Epithelial cell of esophagus (primary cell): ENCODE results near the gene RBM14.

Experiments used
- DNase-seq: peaks from one replicate; pipeline ENCODE4 v3.0.0; 2010; ENCODE audit warnings: low read depth
- H3K4me3 ChIP-seq: 2 replicates; pipeline ENCODE4 v1.5.1; 2011; ENCODE audit warnings: mild to moderate bottlenecking, low read length, control low read depth
- TF ChIP-seq, protein P1 (sequence below): IDR thresholded peaks from 2 replicates; pipeline ENCODE4 v1.5.1; 2011; ENCODE audit warnings: low read depth, mild to moderate bottlenecking, low read length, control low read depth, inconsistent platforms; ENCODE audit not compliant: insufficient read depth; ENCODE audit errors: missing control alignments

The RBM14 gene

DNA sequence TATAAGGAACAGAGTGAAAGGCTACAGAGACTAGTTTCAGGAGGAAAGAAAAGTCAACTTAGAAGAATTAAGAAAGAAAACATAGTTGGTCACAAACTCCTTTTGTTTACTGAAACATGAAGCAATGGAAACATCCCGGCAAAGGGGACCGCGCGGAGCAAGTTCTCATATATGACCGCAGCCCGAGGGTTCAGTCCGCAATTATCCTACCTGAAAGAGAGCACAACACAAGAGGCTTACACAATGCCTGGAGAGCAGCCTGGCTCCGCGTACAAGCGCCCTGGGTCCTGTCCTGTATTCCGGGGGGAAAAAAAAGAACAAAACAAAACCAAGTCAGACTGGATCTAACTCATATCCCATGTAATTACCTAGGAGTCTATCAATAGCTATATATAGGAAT is 48.9 kb downstream of the RBM14 start:
- TF ChIP-seq, protein P1, sequence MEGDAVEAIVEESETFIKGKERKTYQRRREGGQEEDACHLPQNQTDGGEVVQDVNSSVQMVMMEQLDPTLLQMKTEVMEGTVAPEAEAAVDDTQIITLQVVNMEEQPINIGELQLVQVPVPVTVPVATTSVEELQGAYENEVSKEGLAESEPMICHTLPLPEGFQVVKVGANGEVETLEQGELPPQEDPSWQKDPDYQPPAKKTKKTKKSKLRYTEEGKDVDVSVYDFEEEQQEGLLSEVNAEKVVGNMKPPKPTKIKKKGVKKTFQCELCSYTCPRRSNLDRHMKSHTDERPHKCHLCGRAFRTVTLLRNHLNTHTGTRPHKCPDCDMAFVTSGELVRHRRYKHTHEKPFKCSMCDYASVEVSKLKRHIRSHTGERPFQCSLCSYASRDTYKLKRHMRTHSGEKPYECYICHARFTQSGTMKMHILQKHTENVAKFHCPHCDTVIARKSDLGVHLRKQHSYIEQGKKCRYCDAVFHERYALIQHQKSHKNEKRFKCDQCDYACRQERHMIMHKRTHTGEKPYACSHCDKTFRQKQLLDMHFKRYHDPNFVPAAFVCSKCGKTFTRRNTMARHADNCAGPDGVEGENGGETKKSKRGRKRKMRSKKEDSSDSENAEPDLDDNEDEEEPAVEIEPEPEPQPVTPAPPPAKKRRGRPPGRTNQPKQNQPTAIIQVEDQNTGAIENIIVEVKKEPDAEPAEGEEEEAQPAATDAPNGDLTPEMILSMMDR, result no peak
- no peak for DNase-seq
- no peak overlapping the region for H3K4me3 ChIP-seq

DNA sequence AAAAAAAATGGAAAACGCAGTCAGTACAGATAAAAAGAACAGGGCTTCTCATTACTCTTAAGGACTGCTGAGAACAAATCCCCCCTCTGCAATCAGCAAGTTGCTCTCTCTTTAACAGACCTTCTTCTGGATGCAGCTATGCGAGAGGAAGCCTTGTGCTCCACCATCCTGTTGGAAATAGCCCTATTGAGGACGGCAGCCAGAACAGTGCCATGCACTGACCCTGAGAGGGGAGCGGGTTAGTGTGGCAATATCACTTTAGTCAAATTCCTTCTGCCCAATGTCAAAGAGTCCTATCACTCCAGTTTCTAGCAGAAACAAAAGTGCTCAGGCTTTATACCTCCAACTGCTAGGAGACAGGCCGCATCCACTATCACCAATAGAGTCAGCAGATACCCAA is 54.4 kb downstream of the RBM14 start:
- DNase-seq, result no peak
- TF ChIP-seq, protein P1, result no peak
- H3K4me3 ChIP-seq, result no peak overlapping the region

DNA sequence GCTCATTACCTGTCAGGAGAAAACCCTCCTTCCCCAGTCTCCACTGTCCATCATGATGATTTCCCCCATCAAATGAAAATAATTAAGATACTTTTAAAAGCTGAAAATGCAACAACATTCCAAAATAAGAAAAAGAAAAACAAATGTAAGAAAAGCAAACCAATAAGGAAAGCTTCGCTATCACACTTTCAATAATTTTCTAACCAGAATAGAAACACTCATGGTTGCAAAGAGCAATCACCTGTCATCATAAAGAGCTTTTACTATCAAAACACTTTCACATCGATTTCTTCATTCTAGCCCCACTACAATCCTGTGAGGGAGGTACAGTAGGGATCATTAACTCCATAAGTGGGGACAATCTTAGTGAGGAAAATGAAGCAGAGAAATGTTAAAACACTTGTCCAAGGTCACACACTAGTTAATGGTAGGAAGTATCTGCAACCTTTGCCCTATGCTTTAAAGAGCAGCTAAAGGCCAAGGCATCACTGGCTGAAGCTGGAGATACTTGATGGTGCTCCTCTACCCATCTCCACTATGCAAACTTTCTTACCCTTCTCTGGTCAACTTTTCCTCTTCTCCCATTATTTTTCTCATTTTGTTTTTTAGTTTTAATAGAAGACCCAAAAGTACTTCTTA is 58.7 kb downstream of the RBM14 start:
- H3K4me3 ChIP-seq, result no peak overlapping the region
- TF ChIP-seq, protein P1, result no peak
- DNase-seq, result no peak

DNA sequence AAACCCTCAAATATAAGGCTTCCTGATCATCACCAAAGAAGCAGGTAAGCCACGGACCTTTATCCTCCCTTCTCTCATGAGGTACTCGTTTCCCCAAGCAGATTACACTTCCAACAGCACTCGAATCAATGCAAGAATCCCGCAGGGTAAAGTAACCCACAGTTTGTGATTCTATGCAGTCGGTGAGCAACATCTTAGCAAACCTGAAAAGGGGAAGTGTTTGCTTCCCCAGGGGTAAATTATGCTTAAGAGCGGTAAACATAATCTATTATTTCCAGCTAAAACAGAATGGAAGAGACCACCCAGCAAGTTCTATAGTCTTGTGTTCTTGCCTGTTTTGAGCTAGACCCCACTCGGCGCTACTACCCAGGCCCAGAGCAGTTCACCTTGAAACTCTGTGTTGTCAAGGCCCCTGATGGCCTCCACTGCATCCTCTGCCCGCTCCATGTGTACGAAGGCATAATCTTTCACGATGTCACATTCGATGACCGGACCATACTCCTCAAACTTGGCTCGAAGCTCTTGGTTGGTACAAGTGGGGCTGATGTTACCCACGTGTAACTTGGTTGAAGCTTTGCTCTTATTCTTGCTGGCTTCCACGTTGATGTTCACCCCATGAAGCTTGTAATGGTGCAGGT is 60.0 kb downstream of the RBM14 start:
- DNase-seq, result no peak
- peak overlapping the region; percentile 11 for H3K4me3 ChIP-seq
- TF ChIP-seq, protein P1, result no peak
